HepG2 (cell line): ENCODE data around the gene PLCXD3. TPM values are rescaled to one million over a fixed set of nuclear protein-coding genes. Genes with fewer than 3 reads are reported as not detected.
A peak's percentile ranks its signal among the peaks of the same experiment; 100 is the strongest.

Experiments used
- ATAC-seq: fragments of 200-7000 bp; cut with Tn5 transposase; 3 replicates; pipeline ENCODE4 v1.9.1; 2020; ENCODE audit warnings: mild to moderate bottlenecking, moderate library complexity
- BruUV-seq: library from RNA; stranded (reverse); fragments of 400-500 nt; replicated peaks from 2 replicates; lab custom pipeline; 2021; lab: Mats Ljungman, UMichigan
- CTCF ChIA-PET: fragments of 300-600 bp; formaldehyde crosslinking; extraction: SDS; loops from one replicate; lab custom pipeline; 2021; ENCODE audit warnings: low total read pairs, inconsistent platforms, low intra/inter-chr PET ratio; lab: Yijun Ruan, JAX
- POLR2A ChIA-PET: fragments of 350-600 bp; sonication (Branson Sonifier 250); formaldehyde crosslinking; loops from one replicate; lab custom pipeline; 2020; ENCODE audit warnings: antibody characterized with exemption, inconsistent platforms; lab: Yijun Ruan, JAX
- DNase-seq: peaks from one replicate; pipeline ENCODE4 v3.0.0-alpha.2; 2015; ENCODE audit warnings: low spot score
- FAIRE-seq: peaks from 3 replicates; lab custom pipeline; 2011; peaks lifted over from hg19 to GRCh38; lab: Jason Lieb, UNC
- H2AFZ ChIP-seq: one replicate; pipeline ENCODE4 v1.6.1; 2011; ENCODE audit warnings: low read length, inconsistent platforms
- H3K27ac ChIP-seq: fragments of 300-600 bp; 3 replicates; pipeline ENCODE4 v1.8.0; 2011; ENCODE audit warnings: mixed run types, mild to moderate bottlenecking, mixed read lengths, low read length, inconsistent platforms; ENCODE audit not compliant: insufficient read depth; ENCODE audit errors: extremely low read length
- H3K27me3 ChIP-seq, 2 experiments: fragments of 200-600 bp in 1 of 2; 2 replicates in 1 of 2; 3 replicates in 1 of 2; pipeline versions ENCODE4 v1.6.0 to v1.8.0; 2011; ENCODE audit warnings: low read length in 2 of 2, mild to moderate bottlenecking in 2 of 2, moderate library complexity in 2 of 2, inconsistent platforms in 1 of 2; ENCODE audit not compliant: insufficient read depth in 2 of 2, control insufficient read depth in 1 of 2
- H3K36me3 ChIP-seq, 2 experiments: fragments of 200-600 bp in 1 of 2; replicated peaks in 1 of 2; 2 replicates in 1 of 2; 3 replicates in 1 of 2; pipeline versions ENCODE4 v1.5.1 to v1.8.0; 2011; ENCODE audit warnings: low read length in 2 of 2, inconsistent platforms in 1 of 2; ENCODE audit not compliant: insufficient read depth in 2 of 2, control insufficient read depth in 1 of 2
- H3K4me1 ChIP-seq: 2 replicates; pipeline ENCODE4 v1.5.1; 2012; ENCODE audit warnings: low read length, inconsistent platforms; ENCODE audit not compliant: insufficient read depth
- H3K4me2 ChIP-seq: 2 replicates; pipeline ENCODE4 v1.6.0; 2011; ENCODE audit warnings: low read depth, low read length, inconsistent platforms
- H3K4me3 ChIP-seq, 3 experiments: fragments of 200-600 bp in 1 of 3; sonication (generic), shearing (Covaris generic) in 1 of 3; replicated peaks in 1 of 3; 2 replicates each; pipeline ENCODE4 v1.5.1; 2011 to 2016; ENCODE audit warnings: low read length in 3 of 3, inconsistent platforms in 2 of 3, low read depth in 2 of 3, mild to moderate bottlenecking in 2 of 3, control low read depth in 1 of 3, mixed read lengths in 1 of 3; ENCODE audit not compliant: insufficient read depth in 1 of 3
- H3K79me2 ChIP-seq: one replicate; pipeline ENCODE4 v1.6.1; 2011; ENCODE audit warnings: low read length, inconsistent platforms; ENCODE audit not compliant: insufficient read depth
- H3K9ac ChIP-seq: 2 replicates; pipeline ENCODE4 v1.6.0; 2011; ENCODE audit warnings: mild to moderate bottlenecking, low read depth, low read length, inconsistent platforms; ENCODE audit not compliant: insufficient read depth
- H3K9me3 ChIP-seq: 2 replicates; pipeline ENCODE4 v1.5.1; 2012; ENCODE audit warnings: mild to moderate bottlenecking, low read length
- H4K20me1 ChIP-seq: 2 replicates; pipeline ENCODE4 v1.6.0; 2011; ENCODE audit warnings: inconsistent platforms, mild to moderate bottlenecking, low read length, moderate library complexity; ENCODE audit not compliant: insufficient read depth
- CEBPB ChIP-seq: IDR thresholded peaks from 2 replicates; pipeline ENCODE4 v1.6.1; 2011; ENCODE audit warnings: low read depth, low read length, improper control_type of control experiment, borderline replicate concordance
- MEF2D ChIP-seq: sonication (generic); formaldehyde crosslinking; IDR thresholded peaks from 2 replicates; pipeline ENCODE4 v1.5.1; 2020; ENCODE audit warnings: mild to moderate bottlenecking, missing genetic modification reagents
- ZMYM4 ChIP-seq: sonication (generic); formaldehyde crosslinking; IDR thresholded peaks from 2 replicates; pipeline ENCODE4 v1.8.1; 2023; ENCODE audit warnings: mild to moderate bottlenecking, missing genetic modification reagents
- ZNF768 ChIP-seq: sonication (generic); formaldehyde crosslinking; IDR thresholded peaks from 2 replicates; pipeline ENCODE4 v1.4.0; 2020; ENCODE audit warnings: missing genetic modification reagents
- WGBS: methylation state at CpG from one replicate; pipeline ENCODE4 v1.1.6; 2017; ENCODE audit warnings: low lambda C conversion rate; 5-methylcytosine and 5-hydroxymethylcytosine counted together
- in situ Hi-C: cut with HindIII; loops from 2 replicates; pipeline ENCODE4 v1.10.0; 2017; ENCODE audit warnings: low pct_unique_long_range_greater_than_20kb; ENCODE audit not compliant: extremely low pct_ligation_motif_present
- intact Hi-C: fragments of 100-400 bp; cut with micrococcal nuclease; formaldehyde crosslinking; loops from one replicate; pipeline ENCODE4 v1.10.0; 2022; ENCODE audit not compliant: unreplicated experiment
- polyA plus RNA-seq, 8 experiments: library from polyadenylated mRNA; depleted of rRNA in 3 of 8; stranded (reverse) in 7 of 8; unstranded in 1 of 8; fragments of >200 nt; fragmentation: Illumina TruSeq in 4 of 8; extraction: Trizol in 4 of 8; gene quantifications; 2 replicates each; pipeline versions ENCODE4 v1.2.1 to v1.2.3, GENCODE V29; 2011 to 2016; ENCODE audit warnings: low read depth in 4 of 8, missing spikeins in 1 of 8, mixed read lengths in 1 of 8; ENCODE audit not compliant: insufficient read depth in 1 of 8
- total RNA-seq, 5 experiments: library from RNA; depleted of rRNA; stranded (reverse); fragments of >200 nt; fragmentation: Illumina TruSeq; extraction: Trizol; gene quantifications; 2 replicates each; pipeline ENCODE4 v1.2.3, GENCODE V29; 2016; ENCODE audit warnings: low read depth in 1 of 5
- TF ChIP-seq, protein P1 (sequence below): sonication (generic); formaldehyde crosslinking; conservative IDR thresholded peaks from 2 replicates; pipeline ENCODE4 v1.8.1; 2023; ENCODE audit warnings: missing genetic modification reagents

PLCXD3 gene
- total and polyA plus RNA-seq, 2 of the 13 experiments (the other 11 are each of a cell fraction or from before 2014, with no cell fraction given) = not detected

DNA sequence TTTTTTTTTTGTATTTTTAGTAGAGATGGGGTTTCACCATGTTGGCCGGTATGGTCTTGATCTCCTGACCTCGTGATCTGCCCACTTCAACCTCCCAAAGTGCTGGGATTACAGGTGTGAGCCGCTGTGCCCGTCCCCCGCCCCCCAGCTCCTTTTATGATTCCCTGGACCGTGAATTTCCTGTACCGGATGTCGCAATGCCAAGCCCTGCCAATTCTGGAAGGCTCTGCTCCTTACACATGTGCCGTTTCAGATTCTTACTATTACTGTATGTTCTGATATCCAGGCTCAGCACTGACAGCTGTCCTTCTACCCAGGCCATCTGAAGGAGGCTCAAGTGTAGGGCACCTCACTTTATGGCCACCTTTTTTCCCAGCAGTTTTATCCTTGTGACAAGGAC, 100.1 kb downstream of the PLCXD3 start:
- no peak for TF ChIP-seq ZNF768 (CRISPR knock-in tag)
- TF ChIP-seq CEBPB = peak; percentile 77
- H3K9ac ChIP-seq = no peak overlapping the region
- 56% methylated on average over 9 of the region's 9 CpGs for WGBS
- no peaks in the 10 kb centered on the region for H3K9me3 ChIP-seq
- BruUV-seq = no TSS peak
- POLR2A ChIA-PET = no interaction called here
- H4K20me1 ChIP-seq = no peaks in the 10 kb centered on the region
- no peak overlapping the region for H3K27ac ChIP-seq
- no peak overlapping the region for H3K4me3 ChIP-seq
- in situ Hi-C loops = no loop called here
- H3K36me3 ChIP-seq = no peaks in the 10 kb centered on the region
- H3K79me2 ChIP-seq = no peaks in the 10 kb centered on the region
- H3K4me1 ChIP-seq = peaks cover 45% of the 10 kb centered on the region
- intact Hi-C loops = loop anchor here (10.0 kb wide), 1 partner anchor 224 kb away; no protein-coding TSS in a partner anchor
- ATAC-seq (no peak), FAIRE-seq (no peak), DNase-seq (no peak)
- H3K27me3 ChIP-seq = no peaks in the 10 kb centered on the region
- H3K4me2 ChIP-seq = no peak overlapping the region
- H2AFZ ChIP-seq = no peak overlapping the region
- CTCF ChIA-PET = no interaction called here

DNA sequence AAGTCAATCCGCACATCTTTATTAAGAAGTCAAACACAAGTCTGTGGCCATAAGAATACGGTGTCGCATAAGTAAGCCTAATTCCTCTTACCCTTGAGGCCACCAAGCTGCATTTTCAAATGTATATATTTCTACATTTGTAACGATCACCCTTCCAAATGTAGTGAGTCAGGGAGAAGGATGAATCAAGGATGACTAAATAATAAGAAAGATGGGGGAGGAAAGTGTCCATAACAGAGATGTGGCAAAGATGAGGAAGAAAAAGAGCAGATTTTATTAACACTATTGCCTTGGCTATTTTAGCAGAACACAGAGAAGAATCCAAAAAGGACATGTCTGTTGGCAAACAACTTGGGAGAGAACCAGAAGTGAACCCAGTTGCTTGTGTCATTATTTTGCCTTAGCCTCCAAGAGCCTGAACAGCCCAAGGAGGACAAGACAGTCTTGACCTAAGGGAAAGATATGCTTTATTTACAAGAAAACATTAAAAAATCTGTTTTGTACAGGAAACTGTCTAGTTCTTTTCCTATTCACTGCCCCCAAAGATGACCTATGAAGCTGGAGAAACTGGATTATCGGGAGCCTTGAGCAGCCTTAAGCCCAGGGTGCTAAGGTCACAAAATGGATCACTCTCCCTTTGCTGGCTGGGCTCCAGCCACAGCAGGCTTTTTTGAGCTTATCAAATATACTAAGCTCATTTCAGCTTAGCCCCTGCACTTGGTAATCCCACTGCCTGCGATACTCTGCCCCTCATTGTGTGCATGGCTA, 101.5 kb downstream of the PLCXD3 start:
- no peak overlapping the region for H3K4me2 ChIP-seq
- H3K9me3 ChIP-seq = no peaks in the 10 kb centered on the region
- H3K27me3 ChIP-seq = no peaks in the 10 kb centered on the region
- no peak overlapping the region for H3K9ac ChIP-seq
- no peak for ATAC-seq
- H3K4me1 ChIP-seq = peaks cover 44% of the 10 kb centered on the region
- in situ Hi-C loops = no loop called here
- H3K36me3 ChIP-seq = no peaks in the 10 kb centered on the region
- no peak overlapping the region for H2AFZ ChIP-seq
- no peaks in the 10 kb centered on the region for H4K20me1 ChIP-seq
- CTCF ChIA-PET = no interaction called here
- no TSS peak for BruUV-seq
- no peak for TF ChIP-seq MEF2D (CRISPR knock-in tag)
- TF ChIP-seq ZMYM4 (CRISPR knock-in tag) = 0 out of 2 replicates have a peak, but pooled peaks have one; percentile 14
- TF ChIP-seq, protein P1, sequence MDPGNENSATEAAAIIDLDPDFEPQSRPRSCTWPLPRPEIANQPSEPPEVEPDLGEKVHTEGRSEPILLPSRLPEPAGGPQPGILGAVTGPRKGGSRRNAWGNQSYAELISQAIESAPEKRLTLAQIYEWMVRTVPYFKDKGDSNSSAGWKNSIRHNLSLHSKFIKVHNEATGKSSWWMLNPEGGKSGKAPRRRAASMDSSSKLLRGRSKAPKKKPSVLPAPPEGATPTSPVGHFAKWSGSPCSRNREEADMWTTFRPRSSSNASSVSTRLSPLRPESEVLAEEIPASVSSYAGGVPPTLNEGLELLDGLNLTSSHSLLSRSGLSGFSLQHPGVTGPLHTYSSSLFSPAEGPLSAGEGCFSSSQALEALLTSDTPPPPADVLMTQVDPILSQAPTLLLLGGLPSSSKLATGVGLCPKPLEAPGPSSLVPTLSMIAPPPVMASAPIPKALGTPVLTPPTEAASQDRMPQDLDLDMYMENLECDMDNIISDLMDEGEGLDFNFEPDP (CRISPR knock-in tag) = no peak
- POLR2A ChIA-PET = no interaction called here
- FAIRE-seq = no peak
- DNase-seq = no peak
- H3K27ac ChIP-seq = no peak overlapping the region
- 59% methylated on average over 6 of the region's 6 CpGs for WGBS
- intact Hi-C loops = loop anchor here (10.0 kb wide), 1 partner anchor 414 kb away; no protein-coding TSS in a partner anchor
- no peaks in the 10 kb centered on the region for H3K79me2 ChIP-seq
- no peak overlapping the region for H3K4me3 ChIP-seq
